Measurements from ENCODE around the gene AMBRA1.

GRCh38 chr11:46461461-46461927 is 132.3 kb downstream of the AMBRA1 start:
- TF ChIP-seq CTCF (conservative IDR thresholded peaks at IDR 0.05): no peak
- no peak for TF ChIP-seq ZFX (IDR thresholded peaks at IDR 0.05)

All from C4-2B (cell line).